Panc1 (cell line): Measurements from ENCODE around the gene RPP25.

ENCODE experiments used
- POLR2AphosphoS5 ChIP-seq: IDR thresholded peaks from 2 replicates; pipeline ENCODE4 v1.6.1; 2012; ENCODE audit warnings: mild to moderate bottlenecking, low read depth, low read length, moderate library complexity
- SIN3A ChIP-seq: IDR thresholded peaks from 2 replicates; pipeline ENCODE4 v1.6.1; 2012; ENCODE audit warnings: low read depth, mild to moderate bottlenecking, low read length, moderate library complexity, borderline replicate concordance; ENCODE audit not compliant: insufficient read depth
- TCF7L2 ChIP-seq: IDR thresholded peaks from 2 replicates; pipeline ENCODE4 v1.6.1; 2011; ENCODE audit warnings: mild to moderate bottlenecking, low read depth, low read length, inconsistent platforms
- TF ChIP-seq, protein P1 (sequence below), 2 experiments: IDR thresholded peaks; 2 replicates each; pipeline ENCODE4 v1.6.1; 2011 to 2012; ENCODE audit warnings: low read depth in 2 of 2, control low read depth in 1 of 2, low read length in 1 of 2, mild to moderate bottlenecking in 1 of 2, moderate library complexity in 1 of 2; ENCODE audit not compliant: insufficient read depth in 1 of 2
- TF ChIP-seq, protein P2 (sequence below): fragments of 450-650 bp; IDR thresholded peaks from 2 replicates; pipeline ENCODE4 v1.5.1; 2017; ENCODE audit warnings: mild to moderate bottlenecking

- TF ChIP-seq, protein P1, sequence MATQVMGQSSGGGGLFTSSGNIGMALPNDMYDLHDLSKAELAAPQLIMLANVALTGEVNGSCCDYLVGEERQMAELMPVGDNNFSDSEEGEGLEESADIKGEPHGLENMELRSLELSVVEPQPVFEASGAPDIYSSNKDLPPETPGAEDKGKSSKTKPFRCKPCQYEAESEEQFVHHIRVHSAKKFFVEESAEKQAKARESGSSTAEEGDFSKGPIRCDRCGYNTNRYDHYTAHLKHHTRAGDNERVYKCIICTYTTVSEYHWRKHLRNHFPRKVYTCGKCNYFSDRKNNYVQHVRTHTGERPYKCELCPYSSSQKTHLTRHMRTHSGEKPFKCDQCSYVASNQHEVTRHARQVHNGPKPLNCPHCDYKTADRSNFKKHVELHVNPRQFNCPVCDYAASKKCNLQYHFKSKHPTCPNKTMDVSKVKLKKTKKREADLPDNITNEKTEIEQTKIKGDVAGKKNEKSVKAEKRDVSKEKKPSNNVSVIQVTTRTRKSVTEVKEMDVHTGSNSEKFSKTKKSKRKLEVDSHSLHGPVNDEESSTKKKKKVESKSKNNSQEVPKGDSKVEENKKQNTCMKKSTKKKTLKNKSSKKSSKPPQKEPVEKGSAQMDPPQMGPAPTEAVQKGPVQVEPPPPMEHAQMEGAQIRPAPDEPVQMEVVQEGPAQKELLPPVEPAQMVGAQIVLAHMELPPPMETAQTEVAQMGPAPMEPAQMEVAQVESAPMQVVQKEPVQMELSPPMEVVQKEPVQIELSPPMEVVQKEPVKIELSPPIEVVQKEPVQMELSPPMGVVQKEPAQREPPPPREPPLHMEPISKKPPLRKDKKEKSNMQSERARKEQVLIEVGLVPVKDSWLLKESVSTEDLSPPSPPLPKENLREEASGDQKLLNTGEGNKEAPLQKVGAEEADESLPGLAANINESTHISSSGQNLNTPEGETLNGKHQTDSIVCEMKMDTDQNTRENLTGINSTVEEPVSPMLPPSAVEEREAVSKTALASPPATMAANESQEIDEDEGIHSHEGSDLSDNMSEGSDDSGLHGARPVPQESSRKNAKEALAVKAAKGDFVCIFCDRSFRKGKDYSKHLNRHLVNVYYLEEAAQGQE (IDR thresholded peaks at IDR 0.05; ENCODE audit: insufficient read depth in 1 of 2, low read depth in 2 of 2, low read length in 1 of 2) = no peak
- TF ChIP-seq, protein P2, sequence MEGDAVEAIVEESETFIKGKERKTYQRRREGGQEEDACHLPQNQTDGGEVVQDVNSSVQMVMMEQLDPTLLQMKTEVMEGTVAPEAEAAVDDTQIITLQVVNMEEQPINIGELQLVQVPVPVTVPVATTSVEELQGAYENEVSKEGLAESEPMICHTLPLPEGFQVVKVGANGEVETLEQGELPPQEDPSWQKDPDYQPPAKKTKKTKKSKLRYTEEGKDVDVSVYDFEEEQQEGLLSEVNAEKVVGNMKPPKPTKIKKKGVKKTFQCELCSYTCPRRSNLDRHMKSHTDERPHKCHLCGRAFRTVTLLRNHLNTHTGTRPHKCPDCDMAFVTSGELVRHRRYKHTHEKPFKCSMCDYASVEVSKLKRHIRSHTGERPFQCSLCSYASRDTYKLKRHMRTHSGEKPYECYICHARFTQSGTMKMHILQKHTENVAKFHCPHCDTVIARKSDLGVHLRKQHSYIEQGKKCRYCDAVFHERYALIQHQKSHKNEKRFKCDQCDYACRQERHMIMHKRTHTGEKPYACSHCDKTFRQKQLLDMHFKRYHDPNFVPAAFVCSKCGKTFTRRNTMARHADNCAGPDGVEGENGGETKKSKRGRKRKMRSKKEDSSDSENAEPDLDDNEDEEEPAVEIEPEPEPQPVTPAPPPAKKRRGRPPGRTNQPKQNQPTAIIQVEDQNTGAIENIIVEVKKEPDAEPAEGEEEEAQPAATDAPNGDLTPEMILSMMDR = no peak
- no peak for TF ChIP-seq POLR2AphosphoS5
- no peak for TF ChIP-seq TCF7L2
- TF ChIP-seq SIN3A = no peak
These were observed 5.6 kb downstream of the RPP25 start for GRCh38 chr15:74951006-74951405.
